Activated B cell treated with CpG ODN at 0.5 μM for 24 hours (primary cell): Measurements from ENCODE around the gene CCDC159. TPM values are rescaled to one million over a fixed set of nuclear protein-coding genes. Genes with fewer than 3 reads are reported as not detected.
"Not testable (repeated sequence)": the region's sequence is repeated elsewhere in the genome, so short reads cannot be mapped to it uniquely, and the experiment has no call there.

Source experiments
- ATAC-seq: fragments of 200-7000 bp; cut with Tn5 transposase; one replicate; pipeline ENCODE4 v1.10.0; 2021; ENCODE audit warnings: low read depth, mild to moderate bottlenecking, moderate library complexity
- CTCF ChIA-PET: fragments of 350-600 bp; sonication (Branson Sonifier 250); formaldehyde crosslinking; loops from one replicate; lab custom pipeline; 2021; ENCODE audit warnings: antibody characterized with exemption; lab: Charles Lee
- POLR2A ChIA-PET: fragments of 350-600 bp; sonication (Branson Sonifier 250); formaldehyde crosslinking; loops from one replicate; lab custom pipeline; 2021; ENCODE audit warnings: antibody characterized with exemption; lab: Charles Lee
- DNase-seq: peaks from one replicate; pipeline ENCODE4 v3.0.0; 2022
- H3K27ac Mint-ChIP-seq: one replicate; pipeline ENCODE4 v1.8.0; 2020; ENCODE audit warnings: mixed read lengths
- H3K27me3 Mint-ChIP-seq: one replicate; pipeline ENCODE4 v1.8.0; 2021; ENCODE audit warnings: mixed read lengths
- H3K36me3 Mint-ChIP-seq: one replicate; pipeline ENCODE4 v1.8.0; 2021; ENCODE audit warnings: low read depth, mixed read lengths
- H3K4me1 Mint-ChIP-seq: one replicate; pipeline ENCODE4 v1.8.0; 2021; ENCODE audit warnings: mixed read lengths
- H3K4me3 Mint-ChIP-seq: one replicate; pipeline ENCODE4 v1.8.0; 2020; ENCODE audit warnings: mild to moderate bottlenecking, mixed read lengths
- H3K9me3 Mint-ChIP-seq: one replicate; pipeline ENCODE4 v1.8.0; 2020; ENCODE audit warnings: mixed read lengths
- CTCF ChIP-seq: fragments of 200-600 bp; IDR thresholded peaks from one replicate; pipeline ENCODE4 v1.8.0; 2022; ENCODE audit warnings: antibody characterized with exemption, mild to moderate bottlenecking
- intact Hi-C: fragments of 100-400 bp; cut with micrococcal nuclease; formaldehyde crosslinking; loops from one replicate; pipeline ENCODE4 v1.15.1; 2024
- total RNA-seq: library from RNA; stranded (reverse); gene quantifications from 2 replicates; pipeline ENCODE4 v1.2.3, GENCODE V29; 2022

Gene CCDC159
- total RNA-seq, 1 donor from 2014 or later = 32.1 TPM

- no peak for ATAC-seq
- no peaks in the 10 kb centered on the region for H3K9me3 Mint-ChIP-seq
- intact Hi-C loops = loop anchor here (2.0 to 5.0 kb wide), 2 partner anchors 55 to 73 kb away; no protein-coding TSS in a partner anchor
- DNase-seq = no peak
- no peak for TF ChIP-seq CTCF
- CTCF ChIA-PET = no interaction called here
- no peak overlapping the region for H3K27ac Mint-ChIP-seq
- H3K36me3 Mint-ChIP-seq = peaks cover 15% of the 10 kb centered on the region
- POLR2A ChIA-PET = interaction anchor here (4.3 kb wide), 1 partner anchor 27 kb away, joined by 65 read pairs; the partner anchor contains the start of gene SWSAP1
- peaks cover 30% of the 10 kb centered on the region for H3K4me1 Mint-ChIP-seq
- H3K4me3 Mint-ChIP-seq = peak overlapping the region; percentile 98
- H3K27me3 Mint-ChIP-seq = no peaks in the 10 kb centered on the region
Observed at GRCh38 chr19:11347546-11348039, 1.3 kb downstream of the CCDC159 start.

- Mint-ChIP-seq H3K36me3 (peaks cover 10% of the 10 kb centered on the region), H3K9me3 (no peaks in the 10 kb centered on the region), H3K27me3 (no peaks in the 10 kb centered on the region), H3K4me3 (no peak overlapping the region), H3K27ac (no peak overlapping the region), H3K4me1 (peaks cover 30% of the 10 kb centered on the region)
- ChIA-PET CTCF (no interaction called here), POLR2A (interaction anchor here (0.6 to 4.3 kb wide), 2 partner anchors 17 to 25 kb away, joined by 5 to 65 read pairs; partner anchors contain the start of gene SWSAP1)
- ATAC-seq (no peak), DNase-seq (no peak)
- intact Hi-C loops = loop anchor here (5.0 kb wide), 1 partner anchor 57 kb away; no protein-coding TSS in a partner anchor
- TF ChIP-seq CTCF = no peak
Observed at GRCh38 chr19:11349171-11349570, 2.9 kb downstream of the CCDC159 start.

GRCh38 chr19:11354102-11354501, 7.8 kb downstream of the CCDC159 start:
- H3K36me3 Mint-ChIP-seq, H3K4me3 Mint-ChIP-seq, CTCF ChIA-PET, H3K9me3 Mint-ChIP-seq, ATAC-seq, H3K27ac Mint-ChIP-seq, DNase-seq, intact Hi-C loops: not testable (repeated sequence)
- POLR2A ChIA-PET = interaction anchor here (1.2 kb wide), 1 partner anchor 21 kb away, joined by 7 read pairs; the partner anchor contains the start of gene SWSAP1
- peaks cover 11% of the 10 kb centered on the region for H3K4me1 Mint-ChIP-seq
- H3K27me3 Mint-ChIP-seq = peaks cover 12% of the 10 kb centered on the region

- intact Hi-C loops = loop anchor here (1.0 kb wide), 2 partner anchors 9 to 22 kb away; partner anchors contain the start of genes CCDC159 and TMEM205
- DNase-seq = peak; percentile 70
- Mint-ChIP-seq H3K4me1 (peaks cover 11% of the 10 kb centered on the region), H3K27ac (no peak within 1 kb of the TSS), H3K9me3 (no peaks in the 10 kb centered on the region), H3K27me3 (peaks cover 12% of the 10 kb centered on the region), H3K36me3 (no peaks in the 10 kb centered on the region), H3K4me3 (peak within 1 kb of the TSS; percentile 67)
- peak; percentile 93 for ATAC-seq
- TF ChIP-seq CTCF = no peak
- ChIA-PET POLR2A (no interaction called here), CTCF (no interaction called here)
Observed at GRCh38 chr19:11355160-11356073, 9.1 kb downstream of the CCDC159 start, which contains the start of gene PLPPR2. TSS of gene PLPPR2 (plus strand) at chr19:11355432. CDS start at chr19:11357674, 2,242 bp downstream.

GRCh38 chr19:11356074-11356397, 9.7 kb downstream of the CCDC159 start:
- no peaks in the 10 kb centered on the region for H3K9me3 Mint-ChIP-seq
- H3K27me3 Mint-ChIP-seq = peaks cover 12% of the 10 kb centered on the region
- no peak for TF ChIP-seq CTCF
- H3K4me1 Mint-ChIP-seq = peaks cover 11% of the 10 kb centered on the region
- peak overlapping the region; percentile 67 for H3K4me3 Mint-ChIP-seq
- H3K36me3 Mint-ChIP-seq = no peaks in the 10 kb centered on the region
- intact Hi-C loops = no loop called here
- DNase-seq = no peak
- H3K27ac Mint-ChIP-seq = no peak overlapping the region
- POLR2A ChIA-PET = no interaction called here
- ATAC-seq = no peak
- CTCF ChIA-PET = no interaction called here
